Measurements from ENCODE around the gene CROCC. TPM values are rescaled to one million over a fixed set of nuclear protein-coding genes. Genes with fewer than 3 reads are reported as not detected.
"Not testable (repeated sequence)": the region's sequence is repeated elsewhere in the genome, so short reads cannot be mapped to it uniquely, and the experiment has no call there.

Gene CROCC
- total RNA-seq, 1 donor from 2014 or later = 25.7 TPM

GRCh38 chr1:16926491-16927073 lies 4.9 kb downstream of the CROCC start:
- DNase-seq (ENCODE audit: low spot score) = no peak
- Mint-ChIP-seq H3K4me3 (ENCODE audit: low read depth) (no peak overlapping the region), H3K4me1 (ENCODE audit: low read depth) (peaks cover 8% of the 10 kb centered on the region), H3K36me3 (ENCODE audit: low read depth) (no peaks in the 10 kb centered on the region), H3K9me3 (no peaks in the 10 kb centered on the region), H3K27me3 (ENCODE audit: low read depth) (no peaks in the 10 kb centered on the region), H3K27ac (no peak overlapping the region)
- intact Hi-C loops (cut with micrococcal nuclease) = no loop called here

- H3K4me3 Mint-ChIP-seq (ENCODE audit: low read depth) = no peak overlapping the region
- DNase-seq (ENCODE audit: low spot score) = no peak
- intact Hi-C loops (cut with micrococcal nuclease) = no loop called here
- H3K27ac Mint-ChIP-seq = no peak overlapping the region
- H3K4me1 Mint-ChIP-seq (ENCODE audit: low read depth) = peaks cover 4% of the 10 kb centered on the region
- H3K9me3 Mint-ChIP-seq = no peaks in the 10 kb centered on the region
- no peaks in the 10 kb centered on the region for H3K27me3 Mint-ChIP-seq (ENCODE audit: low read depth)
- H3K36me3 Mint-ChIP-seq (ENCODE audit: low read depth) = no peaks in the 10 kb centered on the region
Observed at GRCh38 chr1:16927256-16927655, 5.5 kb downstream of the CROCC start.

GRCh38 chr1:16927711-16928485 lies 6.2 kb downstream of the CROCC start:
- DNase-seq (ENCODE audit: low spot score) = no peak
- no peaks in the 10 kb centered on the region for H3K36me3 Mint-ChIP-seq (ENCODE audit: low read depth)
- no peaks in the 10 kb centered on the region for H3K27me3 Mint-ChIP-seq (ENCODE audit: low read depth)
- H3K9me3 Mint-ChIP-seq = no peaks in the 10 kb centered on the region
- peaks cover 4% of the 10 kb centered on the region for H3K4me1 Mint-ChIP-seq (ENCODE audit: low read depth)
- no peak overlapping the region for H3K27ac Mint-ChIP-seq
- no peak overlapping the region for H3K4me3 Mint-ChIP-seq (ENCODE audit: low read depth)
- intact Hi-C loops (cut with micrococcal nuclease) = no loop called here

GRCh38 chr1:16929146-16930041 lies 7.7 kb downstream of the CROCC start:
- H3K4me1 Mint-ChIP-seq (ENCODE audit: low read depth); intact Hi-C loops (cut with micrococcal nuclease); H3K9me3 Mint-ChIP-seq; DNase-seq (ENCODE audit: low spot score); H3K27me3 Mint-ChIP-seq (ENCODE audit: low read depth); H3K4me3 Mint-ChIP-seq (ENCODE audit: low read depth); H3K27ac Mint-ChIP-seq; H3K36me3 Mint-ChIP-seq (ENCODE audit: low read depth): not testable (repeated sequence)

GRCh38 chr1:16931206-16931934 lies 9.6 kb downstream of the CROCC start:
- DNase-seq (ENCODE audit: low spot score); H3K27me3 Mint-ChIP-seq (ENCODE audit: low read depth); H3K4me1 Mint-ChIP-seq (ENCODE audit: low read depth); H3K36me3 Mint-ChIP-seq (ENCODE audit: low read depth); H3K4me3 Mint-ChIP-seq (ENCODE audit: low read depth); intact Hi-C loops (cut with micrococcal nuclease); H3K9me3 Mint-ChIP-seq; H3K27ac Mint-ChIP-seq: not testable (repeated sequence)

- intact Hi-C loops (cut with micrococcal nuclease); H3K36me3 Mint-ChIP-seq (ENCODE audit: low read depth); H3K4me1 Mint-ChIP-seq (ENCODE audit: low read depth); H3K9me3 Mint-ChIP-seq; H3K27me3 Mint-ChIP-seq (ENCODE audit: low read depth); H3K27ac Mint-ChIP-seq; H3K4me3 Mint-ChIP-seq (ENCODE audit: low read depth); DNase-seq (ENCODE audit: low spot score): not testable (repeated sequence)
Observed at GRCh38 chr1:16933945-16934344, 12.2 kb downstream of the CROCC start.

GRCh38 chr1:16936580-16936979 lies 14.8 kb downstream of the CROCC start:
- H3K4me1 Mint-ChIP-seq (ENCODE audit: low read depth); intact Hi-C loops (cut with micrococcal nuclease); H3K9me3 Mint-ChIP-seq; H3K4me3 Mint-ChIP-seq (ENCODE audit: low read depth); H3K36me3 Mint-ChIP-seq (ENCODE audit: low read depth); H3K27me3 Mint-ChIP-seq (ENCODE audit: low read depth); H3K27ac Mint-ChIP-seq; DNase-seq (ENCODE audit: low spot score): not testable (repeated sequence)

- no peak overlapping the region for H3K4me3 Mint-ChIP-seq (ENCODE audit: low read depth)
Observed at GRCh38 chr1:16938351-16939321, 16.9 kb downstream of the CROCC start.

GRCh38 chr1:16939386-16940180 lies 17.9 kb downstream of the CROCC start:
- intact Hi-C loops (cut with micrococcal nuclease); H3K27me3 Mint-ChIP-seq (ENCODE audit: low read depth); DNase-seq (ENCODE audit: low spot score); H3K4me3 Mint-ChIP-seq (ENCODE audit: low read depth); H3K36me3 Mint-ChIP-seq (ENCODE audit: low read depth); H3K9me3 Mint-ChIP-seq; H3K27ac Mint-ChIP-seq; H3K4me1 Mint-ChIP-seq (ENCODE audit: low read depth): not testable (repeated sequence)

More at GRCh38 chr1:16938351-16939321, 16.9 kb downstream of the CROCC start:
- H3K4me1 Mint-ChIP-seq (ENCODE audit: low read depth) = no peaks in the 10 kb centered on the region
- H3K36me3 Mint-ChIP-seq (ENCODE audit: low read depth) = no peaks in the 10 kb centered on the region
- H3K27me3 Mint-ChIP-seq (ENCODE audit: low read depth) = no peaks in the 10 kb centered on the region
- H3K9me3 Mint-ChIP-seq = no peaks in the 10 kb centered on the region
- H3K27ac Mint-ChIP-seq = no peak overlapping the region
- intact Hi-C loops (cut with micrococcal nuclease) = no loop called here
- DNase-seq (ENCODE audit: low spot score) = no peak

- Mint-ChIP-seq H3K36me3 (ENCODE audit: low read depth) (no peaks in the 10 kb centered on the region), H3K9me3 (no peaks in the 10 kb centered on the region), H3K4me1 (ENCODE audit: low read depth) (no peaks in the 10 kb centered on the region), H3K4me3 (ENCODE audit: low read depth) (no peak overlapping the region), H3K27me3 (ENCODE audit: low read depth) (no peaks in the 10 kb centered on the region), H3K27ac (no peak overlapping the region)
- DNase-seq (ENCODE audit: low spot score) = no peak
- intact Hi-C loops (cut with micrococcal nuclease) = no loop called here
Observed at GRCh38 chr1:16944038-16944437, 22.3 kb downstream of the CROCC start.

- H3K4me1 Mint-ChIP-seq (ENCODE audit: low read depth); H3K36me3 Mint-ChIP-seq (ENCODE audit: low read depth); intact Hi-C loops (cut with micrococcal nuclease); DNase-seq (ENCODE audit: low spot score); H3K27ac Mint-ChIP-seq; H3K27me3 Mint-ChIP-seq (ENCODE audit: low read depth); H3K4me3 Mint-ChIP-seq (ENCODE audit: low read depth); H3K9me3 Mint-ChIP-seq: not testable (repeated sequence)
Observed at GRCh38 chr1:16945512-16945911, 23.8 kb downstream of the CROCC start.
